Fibroblast of skin of scalp (primary cell): ENCODE results near the gene SFMBT2.

Source experiments
- DNase-seq: peaks from one replicate; pipeline ENCODE4 v3.0.0-alpha.2; 2013

Gene SFMBT2

DNA sequence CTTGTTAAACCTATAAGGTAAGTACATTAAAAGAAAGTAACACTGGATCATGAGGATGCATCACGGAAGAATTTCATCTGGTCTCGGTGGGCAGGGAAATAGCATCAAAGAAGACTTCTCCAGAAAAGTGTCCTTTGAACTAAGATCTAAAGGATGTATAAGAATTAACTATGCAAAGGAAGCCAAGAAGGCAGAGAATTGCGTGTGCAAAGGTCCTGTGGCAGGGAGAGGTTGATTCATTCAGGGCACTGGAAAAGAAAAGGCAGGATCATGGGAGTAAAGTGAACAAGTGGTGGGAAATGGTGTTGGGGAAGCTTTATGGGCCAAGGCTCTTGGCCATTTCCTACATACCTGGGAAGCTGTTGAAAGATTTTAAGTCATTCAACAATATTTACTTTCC is 288.3 kb downstream of the SFMBT2 start:
- no peak for DNase-seq

DNA sequence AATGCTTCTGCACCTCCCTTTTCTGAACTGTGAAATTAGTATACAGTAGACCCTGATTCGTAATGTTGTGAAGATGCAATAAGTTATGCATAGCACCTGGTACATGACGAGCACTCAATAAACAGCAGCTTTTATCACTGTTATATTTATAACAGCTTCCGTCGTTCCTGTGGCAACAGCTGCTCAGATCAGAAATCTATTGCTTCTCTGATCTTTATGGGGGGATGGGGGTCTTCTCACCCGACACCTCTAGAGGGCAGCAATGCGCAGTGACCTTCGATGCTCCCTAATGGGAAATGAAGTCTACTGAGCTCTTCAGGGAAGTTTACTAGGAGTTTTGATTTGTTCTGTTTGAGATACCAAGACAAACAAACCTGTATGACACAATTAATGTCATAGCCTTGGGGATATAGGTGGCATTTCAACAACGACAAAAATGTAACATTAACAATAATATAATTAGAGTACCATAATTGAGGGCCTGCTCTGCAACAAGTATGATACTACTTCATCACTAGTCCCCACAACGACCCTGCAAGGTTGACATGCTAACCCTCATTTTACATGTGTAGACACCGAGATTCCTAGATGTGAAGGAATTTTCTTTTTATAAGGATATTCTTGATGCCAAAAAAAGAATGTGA is 289.6 kb downstream of the SFMBT2 start:
- DNase-seq: peak; percentile 21

DNA sequence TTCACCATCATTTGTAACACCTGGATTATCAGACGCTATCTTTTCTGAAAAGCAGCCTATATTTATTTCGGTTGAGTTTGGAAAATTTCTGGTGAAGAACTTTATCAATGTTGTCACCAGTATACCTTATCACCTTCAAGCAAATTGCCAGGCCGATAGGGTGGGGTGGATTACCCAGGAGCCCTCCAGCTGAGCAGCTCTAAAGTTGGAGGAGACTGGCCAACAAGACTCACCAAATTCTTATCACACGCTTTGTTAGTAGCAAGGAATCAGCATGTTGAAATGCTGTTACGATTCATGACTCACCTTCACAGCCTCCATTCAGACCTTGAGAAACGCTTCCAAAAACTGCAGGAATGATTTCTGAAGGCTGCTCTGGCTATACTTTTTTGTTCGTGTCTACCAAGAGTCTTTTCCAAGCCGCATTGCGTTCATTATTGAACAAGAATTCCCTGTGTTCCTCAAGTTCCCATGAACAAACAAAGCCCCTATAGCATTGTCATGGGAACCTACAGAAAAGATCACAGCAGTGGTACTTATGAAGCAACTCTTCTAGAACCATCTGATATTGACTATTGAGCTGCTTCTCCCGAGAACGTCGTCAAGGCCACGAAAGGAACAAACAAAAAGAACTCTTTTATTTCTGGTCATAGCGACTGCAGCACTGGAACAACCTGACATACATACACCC is 291.4 kb downstream of the SFMBT2 start:
- no peak for DNase-seq

DNA sequence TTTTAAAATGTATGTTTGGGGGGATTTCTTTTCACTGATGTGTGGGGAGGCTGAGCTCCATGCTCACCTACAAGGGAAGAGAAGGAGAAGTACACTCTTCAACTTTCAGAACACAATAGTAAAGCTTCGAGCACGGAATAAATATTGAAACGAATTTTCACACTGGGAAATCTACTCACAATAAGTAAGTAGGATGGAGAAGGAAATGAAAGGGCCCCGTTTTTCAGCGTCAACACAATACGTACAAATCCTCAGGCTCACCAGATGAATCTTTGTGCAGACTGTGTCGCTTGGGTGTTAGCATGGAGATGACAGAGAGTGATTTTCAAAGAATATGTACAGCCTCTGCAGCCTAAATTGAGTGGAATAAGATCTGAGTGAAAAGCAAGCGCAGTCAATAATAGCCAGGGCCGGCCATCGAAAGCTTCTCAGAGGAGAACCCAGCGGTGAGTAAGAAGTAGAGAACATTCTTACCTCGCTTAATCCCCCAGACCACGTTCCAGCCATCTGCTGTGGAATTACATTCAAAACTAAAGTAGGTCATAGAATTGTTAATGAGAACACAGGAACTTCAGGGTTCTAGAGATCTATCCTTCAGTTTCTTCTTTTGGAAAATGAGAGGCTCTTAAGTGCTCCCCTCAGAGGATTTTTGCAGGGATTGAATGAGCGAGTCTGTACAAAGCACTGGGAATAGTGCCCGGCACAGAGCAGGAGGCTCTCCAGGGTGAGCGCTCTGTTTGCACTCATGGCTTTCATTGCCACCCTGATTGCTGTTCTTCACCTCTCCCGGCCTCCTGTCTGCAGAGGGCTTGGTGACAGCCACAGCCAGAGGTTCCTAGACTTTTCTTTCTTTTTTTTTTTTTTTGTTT is 292.8 kb downstream of the SFMBT2 start:
- DNase-seq: no peak

DNA sequence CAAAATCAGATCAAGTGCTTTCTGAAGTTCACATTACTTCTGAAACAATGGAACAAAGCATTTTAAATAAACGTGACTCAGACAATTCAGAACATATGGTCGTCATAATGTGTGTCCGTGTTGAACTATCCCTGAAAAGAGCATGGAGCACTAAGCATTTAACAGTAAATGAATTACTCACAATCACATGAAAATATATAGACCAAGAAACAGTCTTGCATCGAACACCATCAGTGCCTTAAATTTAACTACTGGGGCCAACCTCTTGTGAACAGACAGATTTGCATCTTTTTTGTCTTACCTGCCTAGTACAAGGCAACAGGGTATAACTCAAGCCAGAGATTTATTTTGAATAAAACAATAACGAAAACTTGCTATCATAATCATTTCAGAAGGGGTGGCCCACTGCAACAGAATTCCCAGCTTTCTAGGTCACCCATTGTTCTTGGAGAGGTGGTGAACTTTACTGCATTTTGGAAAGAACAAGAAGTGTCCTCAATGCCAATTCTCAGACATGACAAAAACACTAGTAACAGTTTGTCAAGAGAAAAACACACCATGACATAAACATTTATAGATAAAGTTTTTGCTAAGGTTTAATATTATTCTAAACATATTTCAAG is 293.5 kb downstream of the SFMBT2 start:
- no peak for DNase-seq

DNA sequence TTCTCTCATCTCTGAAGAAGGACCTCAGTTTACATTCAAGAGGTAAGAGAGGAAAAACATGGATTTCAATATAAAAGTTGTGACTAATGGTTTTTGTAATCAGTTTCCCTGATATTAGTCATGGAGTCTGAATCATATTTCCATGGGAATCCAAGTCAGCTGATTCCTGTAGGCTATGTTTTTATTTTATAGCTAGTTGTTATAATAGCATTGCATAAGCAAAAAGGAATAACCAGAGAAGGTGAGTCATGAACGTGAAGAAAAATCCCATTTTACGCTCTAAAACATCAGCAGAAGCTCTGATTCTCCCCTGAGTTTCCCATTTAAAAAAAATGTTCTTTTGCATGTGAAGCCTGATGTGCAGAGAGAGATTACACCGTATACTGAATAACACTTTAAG is 299.3 kb downstream of the SFMBT2 start:
- DNase-seq: peak; percentile 74

DNA sequence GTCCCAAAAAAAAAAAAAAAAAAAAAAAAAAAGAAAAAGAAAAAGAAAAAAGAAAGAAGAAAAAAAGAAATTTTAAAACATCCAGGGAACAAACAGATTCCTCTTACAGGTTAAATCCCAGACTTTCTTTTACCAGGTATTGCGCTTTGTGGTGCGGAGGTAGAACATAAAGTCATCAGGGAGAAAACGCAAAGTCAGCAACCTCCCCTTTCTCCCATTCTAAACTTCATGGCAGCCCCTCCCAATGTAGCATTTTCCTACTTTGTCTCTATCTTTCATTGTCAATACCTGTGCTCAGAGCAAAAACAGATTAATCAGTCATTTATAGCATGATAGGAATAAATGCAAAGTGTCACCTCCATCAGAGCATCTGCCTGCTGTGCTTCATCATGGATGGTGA is 299.7 kb downstream of the SFMBT2 start:
- DNase-seq: no peak
